ENCODE results near the gene PRR5L.
A peak's percentile ranks its signal among the peaks of the same experiment; 100 is the strongest.

Gene PRR5L

DNA sequence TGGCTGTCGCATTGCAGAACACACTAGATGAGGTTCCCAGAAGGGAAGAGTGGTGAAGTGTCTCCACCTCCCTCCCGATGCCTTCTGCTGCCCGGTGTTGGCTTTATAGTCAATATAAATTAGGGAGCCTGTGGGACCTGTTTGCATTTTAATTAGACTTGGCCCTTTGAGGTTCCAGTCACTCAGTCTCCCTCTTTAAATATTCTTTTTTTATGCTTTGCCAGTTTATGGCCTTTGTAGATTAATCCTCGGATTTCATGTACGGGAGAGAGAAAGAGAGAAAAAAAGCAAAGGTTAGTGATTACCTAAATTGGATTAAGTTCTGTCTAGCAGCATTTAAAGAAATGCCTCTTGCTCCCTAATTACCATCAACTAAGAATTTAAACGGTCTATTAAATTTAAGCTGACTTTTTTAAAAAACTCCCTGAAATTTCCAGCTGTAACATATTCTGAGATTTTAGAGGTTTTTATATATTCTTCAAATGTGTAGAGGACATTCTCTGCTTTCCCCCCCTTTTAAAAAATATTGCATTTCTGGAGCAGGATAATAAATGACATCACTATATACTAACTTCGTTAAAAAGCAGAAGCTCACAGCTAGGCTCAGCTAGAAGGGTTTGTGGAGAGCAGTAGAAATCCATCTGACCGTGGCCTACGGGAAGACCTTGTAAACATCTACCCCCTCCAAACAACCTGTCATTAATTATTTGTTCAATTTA lies 84.4 kb downstream of the PRR5L start:
- no peak for DNase-seq

DNA sequence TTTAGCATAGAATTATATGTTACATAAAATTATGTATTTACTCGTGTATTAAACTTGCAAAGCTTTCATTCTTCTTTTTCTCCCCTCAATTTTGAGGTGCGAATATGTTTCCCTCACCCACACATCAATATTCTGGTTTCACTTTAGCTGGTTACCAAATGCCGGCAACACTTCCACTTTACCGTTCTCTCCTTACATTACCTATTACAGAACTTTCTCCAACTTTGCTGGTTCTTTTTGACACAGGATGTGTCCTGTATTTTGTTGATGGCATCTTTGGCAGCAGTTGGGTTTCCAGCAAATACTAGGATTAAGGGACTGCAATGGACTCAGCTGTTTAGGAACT lies 84.9 kb downstream of the PRR5L start:
- DNase-seq, result no peak

DNA sequence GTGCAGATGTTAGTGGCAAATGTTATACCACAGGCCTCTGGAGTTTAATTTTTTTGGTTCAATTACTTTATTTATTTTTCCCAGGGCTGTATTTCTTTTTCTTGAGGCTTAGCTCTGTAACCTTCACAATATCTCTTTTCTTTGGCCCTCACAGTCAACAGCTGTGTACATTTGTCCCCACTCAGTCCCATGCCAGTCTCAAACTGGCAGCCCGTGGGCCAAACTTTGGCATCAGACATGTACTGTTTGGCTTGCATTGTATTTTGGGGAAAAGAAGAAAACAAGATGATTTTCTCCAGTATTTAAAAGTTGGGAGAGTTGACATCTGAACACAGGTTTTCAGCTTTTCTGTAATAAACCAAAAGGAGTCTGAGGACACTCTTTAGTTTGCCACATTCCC lies 87.1 kb downstream of the PRR5L start:
- no peak for DNase-seq

DNA sequence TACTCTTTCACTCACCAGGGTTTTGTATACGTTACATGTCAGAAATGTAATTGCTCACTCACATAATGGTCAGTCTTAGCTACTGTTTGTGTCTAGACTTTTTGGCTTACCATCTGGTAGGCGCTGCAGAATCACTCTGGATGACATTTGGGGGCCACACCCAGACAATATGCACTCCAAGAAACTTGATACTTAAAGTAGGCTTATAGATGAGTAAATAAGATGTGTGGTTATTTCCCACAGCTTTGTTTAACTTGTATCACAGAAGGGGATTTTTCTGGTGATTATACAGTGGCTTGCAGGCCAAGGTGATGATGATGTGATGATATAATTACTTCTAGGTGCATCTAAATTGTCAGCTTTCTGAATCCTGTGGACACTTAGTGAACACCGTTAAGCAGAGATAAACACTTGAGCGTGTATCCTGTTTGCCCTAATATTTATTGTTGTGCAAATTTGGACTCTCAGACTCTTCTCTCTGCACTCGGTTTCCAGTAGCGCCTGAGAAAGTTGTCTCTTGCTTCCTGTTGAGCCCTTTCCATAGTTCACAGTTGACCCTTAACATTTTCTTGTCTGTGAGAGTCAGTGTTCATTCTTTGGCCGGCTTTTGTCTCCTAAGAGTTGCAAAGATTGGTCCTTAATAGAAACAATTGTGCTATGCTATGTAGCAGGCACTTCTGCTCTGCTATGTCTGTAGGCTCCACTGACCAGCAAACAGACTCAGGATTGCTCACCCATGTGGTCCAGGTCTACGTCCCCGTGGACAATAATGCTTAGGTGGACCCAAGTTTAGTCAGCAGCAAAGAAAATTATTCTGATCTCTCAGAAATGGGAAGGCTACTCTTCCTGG lies 89.3 kb downstream of the PRR5L start:
- DNase-seq, result peak; percentile 80

DNA sequence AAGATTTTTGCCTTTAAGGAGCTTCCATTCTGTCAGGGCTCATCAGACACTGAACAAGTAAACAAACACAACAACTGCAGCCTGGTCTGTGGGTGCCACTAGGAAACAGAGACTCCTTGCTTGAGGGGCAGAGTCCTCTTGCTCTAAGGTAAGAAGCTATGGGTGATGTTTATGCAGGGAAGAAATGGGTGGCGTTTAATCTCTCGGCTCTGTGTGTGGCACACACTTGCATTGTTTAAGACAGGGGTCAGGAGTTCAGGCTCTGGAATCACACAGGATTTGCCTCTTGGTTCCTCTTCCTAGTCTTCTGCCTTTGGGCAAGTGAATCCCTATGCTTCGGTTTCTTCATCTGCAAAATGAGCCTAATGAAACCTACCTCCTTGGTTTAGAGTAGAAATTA lies 90.3 kb downstream of the PRR5L start:
- DNase-seq, result no peak

DNA sequence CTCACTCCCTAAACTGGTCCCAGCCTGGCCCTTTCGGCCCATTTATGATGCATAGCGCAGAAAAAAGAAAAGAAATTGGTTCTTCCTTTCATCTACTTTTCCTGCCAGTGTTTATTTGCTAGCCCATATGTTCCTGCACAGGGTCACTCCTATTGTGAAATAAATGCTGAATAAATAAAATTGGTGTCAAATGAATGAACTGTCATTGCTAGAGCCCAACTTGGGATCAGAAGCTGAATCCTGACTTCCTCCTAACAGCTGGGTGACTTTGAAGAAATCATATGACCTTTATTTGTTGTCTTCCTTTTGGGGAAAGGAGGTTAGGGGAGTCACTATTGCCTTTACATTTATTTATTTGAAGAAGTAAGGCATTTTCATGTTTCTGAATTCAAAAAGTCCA lies 92.0 kb downstream of the PRR5L start:
- DNase-seq, result no peak

DNA sequence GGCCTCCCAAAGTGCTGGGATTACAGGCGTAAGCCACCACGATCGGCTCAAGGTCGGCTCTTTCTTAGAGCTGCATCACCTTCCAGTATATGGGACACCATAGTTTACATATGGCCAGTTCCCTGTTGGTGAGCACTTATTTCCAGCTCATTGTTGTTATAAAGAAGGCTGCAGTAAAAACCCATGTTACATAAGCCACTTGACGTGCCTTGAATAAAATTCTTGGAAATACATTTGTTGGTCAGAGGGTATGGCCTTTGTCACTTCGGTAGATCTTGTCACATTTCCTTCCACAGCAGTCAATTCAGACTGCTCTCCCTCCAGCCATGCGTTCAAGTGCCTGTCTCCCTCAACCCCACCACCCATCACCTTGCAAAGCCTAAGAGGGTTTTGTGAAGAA lies 92.9 kb downstream of the PRR5L start:
- no peak for DNase-seq

DNA sequence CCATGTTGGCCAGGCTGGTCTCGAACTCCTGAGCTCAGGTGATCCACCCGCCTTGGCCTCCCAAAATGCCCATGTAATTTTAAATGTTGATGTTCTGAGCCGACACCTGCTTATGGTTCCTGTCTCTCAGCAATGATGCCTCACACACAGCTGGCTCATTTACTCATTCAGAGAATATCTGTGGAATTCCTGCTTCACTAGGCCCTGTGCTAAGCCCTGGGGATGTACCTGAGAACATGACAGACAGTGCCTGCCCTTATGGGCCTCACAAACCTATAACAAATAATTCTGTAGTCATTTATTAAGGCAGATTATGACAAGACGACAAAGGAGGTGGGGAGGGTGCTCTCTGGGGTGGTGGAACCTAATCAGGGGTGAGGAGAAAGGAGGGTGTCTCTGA lies 93.7 kb downstream of the PRR5L start:
- no peak for DNase-seq

DNA sequence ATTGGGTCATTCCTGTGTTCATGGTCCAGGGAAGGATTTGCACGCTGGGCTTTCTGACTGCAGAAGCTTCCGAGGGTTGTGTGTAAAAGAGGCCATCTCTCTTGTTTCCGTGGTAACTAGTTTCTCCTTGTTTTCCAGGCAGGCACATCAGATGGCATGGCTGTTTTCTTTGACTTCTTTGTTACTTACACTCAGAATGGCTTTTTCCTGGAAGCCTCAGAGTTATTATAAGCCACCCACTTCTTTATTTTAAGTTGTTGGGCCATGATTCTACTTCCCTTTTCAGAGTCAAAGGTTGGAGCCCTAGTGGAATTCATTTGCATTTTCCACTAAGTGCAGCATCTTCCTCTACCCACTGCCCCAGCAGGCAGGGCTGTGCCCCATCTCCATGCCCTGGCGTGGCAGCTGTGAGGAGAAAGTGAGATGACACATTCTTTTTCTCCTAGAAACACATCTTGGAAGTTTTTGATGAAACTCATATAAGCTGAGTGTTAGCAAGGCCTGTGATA lies 94.9 kb downstream of the PRR5L start:
- no peak for DNase-seq

DNA sequence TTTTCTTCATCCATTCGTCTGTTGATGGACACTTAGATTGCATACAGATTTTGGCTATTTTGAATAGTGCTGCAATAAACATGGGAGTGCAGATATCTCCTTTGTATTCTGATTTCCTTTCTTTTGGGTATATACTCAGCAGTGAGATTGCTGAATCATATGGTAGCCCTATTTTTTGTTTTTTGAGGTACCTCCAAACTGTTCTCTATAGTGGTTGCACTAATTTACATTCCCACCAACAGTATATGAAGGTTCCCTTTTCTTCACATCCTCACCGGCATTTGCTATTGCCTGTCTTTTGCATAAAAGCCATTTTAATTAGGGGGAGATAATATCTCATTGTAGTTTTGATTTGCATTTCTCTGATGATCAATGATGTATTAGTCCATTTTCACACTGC lies 96.1 kb downstream of the PRR5L start:
- DNase-seq, result no peak

DNA sequence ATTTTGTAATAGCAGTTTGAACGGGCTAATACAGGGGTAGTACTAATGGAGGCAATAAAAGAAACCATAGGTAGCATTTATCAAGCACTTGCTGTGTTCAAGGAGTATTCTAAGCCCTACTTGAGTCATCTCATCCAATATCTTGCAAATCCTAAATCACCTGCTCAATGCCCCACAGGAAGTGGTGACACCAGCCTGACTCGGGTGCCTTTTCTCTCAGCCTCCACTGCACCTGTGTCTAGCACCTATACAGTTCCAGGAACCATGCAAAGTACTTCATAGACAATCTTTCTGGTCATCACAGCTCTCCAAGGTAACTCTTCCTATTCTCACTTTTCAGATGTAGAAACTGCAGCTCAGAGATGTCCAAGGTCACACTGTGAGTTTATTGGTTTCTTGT lies 98.0 kb downstream of the PRR5L start:
- DNase-seq, result no peak

DNA sequence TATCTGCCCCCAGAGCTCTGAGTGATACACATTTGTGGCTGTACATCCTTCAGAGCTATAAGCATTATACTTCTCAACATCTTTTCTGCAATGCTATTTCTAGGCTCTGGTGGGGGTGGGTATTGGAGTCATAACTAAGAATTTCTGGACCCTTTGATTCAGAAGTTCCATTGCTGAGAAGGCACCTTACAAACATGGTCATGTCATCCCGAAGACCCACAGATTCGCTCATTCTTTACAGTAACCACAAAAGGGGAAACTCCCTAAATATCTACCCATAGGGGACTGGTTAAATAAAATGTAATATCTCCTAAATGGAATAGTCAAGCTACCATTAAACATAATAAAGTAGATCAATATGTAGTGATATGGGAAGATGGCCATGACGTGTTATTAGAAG lies 98.8 kb downstream of the PRR5L start:
- DNase-seq, result no peak

DNA sequence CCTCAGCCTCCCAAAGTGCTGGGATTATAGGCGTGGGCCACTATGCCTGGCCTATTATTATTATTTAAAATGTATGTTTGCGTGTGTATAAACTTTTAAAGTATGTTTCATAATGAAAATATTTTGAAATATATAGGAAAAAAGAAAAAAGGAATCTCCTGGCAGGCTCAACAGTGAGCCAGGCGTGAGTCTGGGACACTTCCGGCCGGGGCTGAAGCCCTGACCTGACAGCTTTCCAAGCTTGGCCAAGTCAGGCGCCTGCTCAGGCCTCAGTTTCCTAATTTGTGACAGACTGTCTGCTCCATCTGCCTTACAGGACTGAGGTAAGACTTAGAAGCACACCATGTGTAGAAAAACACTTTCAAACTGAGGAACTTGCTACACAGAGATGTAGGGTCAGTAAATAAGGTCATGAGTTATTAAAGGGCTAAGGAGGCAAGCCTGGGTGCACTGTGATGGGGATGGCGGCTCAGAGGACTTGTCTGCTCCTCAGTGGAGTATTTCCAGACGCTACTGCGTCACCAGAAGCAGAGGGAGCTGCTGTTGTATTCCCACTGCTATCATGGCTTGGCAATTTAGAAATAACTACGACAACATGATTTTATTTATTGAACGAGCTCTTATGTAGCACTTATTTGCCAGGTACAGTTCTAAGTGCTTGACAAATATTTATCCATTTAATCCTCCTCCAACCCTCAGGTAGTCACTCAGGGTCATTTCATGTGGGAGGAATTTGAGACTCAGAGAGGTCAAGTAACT lies 100.1 kb downstream of the PRR5L start:
- DNase-seq, result no peak

DNA sequence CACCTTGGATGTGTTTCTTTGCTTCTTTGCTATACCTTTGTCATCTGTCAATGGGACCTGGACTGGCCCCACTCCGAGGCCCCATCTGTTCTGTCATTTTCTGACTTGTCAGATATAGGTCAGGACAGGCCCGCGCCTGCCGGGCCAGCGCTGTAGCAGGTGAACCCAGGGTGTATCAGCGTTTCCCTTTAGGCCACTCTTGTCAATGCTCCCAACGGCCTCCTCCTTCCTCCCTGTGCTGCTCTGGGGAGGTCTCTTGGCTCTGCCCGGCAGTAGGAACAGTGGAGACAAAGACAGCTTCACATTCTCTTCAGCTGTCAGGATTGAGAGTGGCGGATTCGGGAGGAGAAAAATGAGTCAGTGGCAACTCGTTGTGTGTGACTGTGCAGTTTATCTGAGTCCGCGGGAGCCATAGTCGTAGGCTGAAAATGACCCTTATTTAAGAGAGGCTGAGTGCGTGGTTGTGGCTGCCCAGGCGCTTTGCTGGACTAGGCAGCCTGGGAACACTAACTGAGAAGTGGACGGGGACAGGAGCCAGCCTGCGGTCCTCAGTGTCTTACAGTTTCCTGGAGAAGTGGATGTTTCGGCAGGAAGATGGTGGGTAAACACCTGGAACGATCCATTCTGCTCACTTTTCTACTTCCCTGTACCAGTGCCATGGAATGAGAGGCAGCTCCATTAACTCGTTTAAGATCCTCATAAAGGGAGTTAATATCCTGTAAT lies 102.3 kb downstream of the PRR5L start:
- peak; percentile 94 for DNase-seq

DNA sequence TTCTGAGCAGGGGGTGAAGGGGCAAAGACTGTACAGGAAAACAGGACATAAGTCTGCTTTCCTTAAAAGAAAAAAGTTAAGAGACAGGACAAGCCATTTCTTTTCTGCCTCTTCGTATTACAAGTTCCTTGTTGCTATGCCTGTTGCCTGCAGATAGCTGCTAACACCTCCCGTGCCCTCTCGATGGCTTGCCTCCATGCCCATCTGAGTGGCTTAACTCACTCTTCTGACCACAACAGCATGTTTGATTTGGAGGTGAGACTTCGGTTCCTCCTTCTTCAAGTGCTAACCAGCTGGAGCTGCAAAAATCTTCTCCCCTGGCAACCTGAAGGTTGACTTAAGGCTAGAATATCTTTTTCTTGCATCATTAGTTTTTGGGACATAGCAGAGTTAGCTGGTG lies 103.1 kb downstream of the PRR5L start:
- DNase-seq, result no peak

DNA sequence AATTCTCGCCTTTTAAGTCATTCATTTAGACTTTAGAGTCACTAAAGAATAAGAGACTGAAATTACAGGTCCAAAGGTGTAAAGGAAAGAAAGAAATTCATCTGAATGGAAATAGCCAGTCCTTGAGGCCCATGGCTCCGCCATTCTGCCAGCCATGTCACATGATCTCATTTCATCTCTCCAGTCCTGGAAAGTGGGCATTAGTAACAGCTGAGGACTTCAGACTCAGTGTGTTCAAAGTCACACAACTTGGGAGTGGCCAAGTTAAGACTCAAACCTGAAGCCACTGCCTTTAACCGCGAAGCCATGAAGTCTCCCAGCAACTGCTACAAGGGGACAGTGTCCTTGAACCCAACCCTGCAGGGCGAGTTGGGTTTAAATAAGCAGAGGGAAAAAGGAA lies 103.7 kb downstream of the PRR5L start:
- DNase-seq, result no peak

DNA sequence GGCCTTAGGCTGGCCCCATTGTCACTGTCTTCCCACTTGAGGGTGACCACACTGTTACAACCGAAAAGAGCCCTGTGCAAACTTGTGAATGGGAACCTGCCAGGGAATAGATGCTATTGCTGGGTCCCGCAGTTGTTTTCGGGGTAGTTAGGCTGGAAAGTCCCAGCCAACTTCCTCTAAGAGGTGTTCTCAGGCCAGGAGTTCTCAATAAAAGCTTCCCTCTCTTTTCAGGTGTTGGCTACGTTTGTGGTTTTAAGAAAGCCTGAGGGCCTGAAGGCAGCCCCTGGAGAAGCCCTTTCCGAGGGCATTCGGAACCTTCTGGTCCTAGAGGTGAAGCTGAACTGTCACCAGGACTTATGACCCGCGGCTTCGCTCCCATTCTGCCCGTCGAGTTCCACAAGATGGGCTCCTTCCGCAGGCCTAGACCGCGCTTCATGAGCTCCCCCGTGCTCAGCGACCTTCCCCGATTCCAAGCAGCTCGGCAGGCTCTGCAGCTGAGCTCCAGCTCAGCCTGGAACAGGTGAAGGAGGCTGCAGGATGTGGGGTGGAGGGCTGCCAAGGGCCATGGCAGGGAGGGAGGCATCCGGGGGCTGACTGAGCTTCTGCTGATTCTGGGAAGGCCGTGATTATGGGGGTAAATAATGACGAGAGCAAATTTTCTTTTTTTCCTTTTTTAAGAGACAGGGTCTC lies 104.8 kb downstream of the PRR5L start:
- no peak for DNase-seq

DNA sequence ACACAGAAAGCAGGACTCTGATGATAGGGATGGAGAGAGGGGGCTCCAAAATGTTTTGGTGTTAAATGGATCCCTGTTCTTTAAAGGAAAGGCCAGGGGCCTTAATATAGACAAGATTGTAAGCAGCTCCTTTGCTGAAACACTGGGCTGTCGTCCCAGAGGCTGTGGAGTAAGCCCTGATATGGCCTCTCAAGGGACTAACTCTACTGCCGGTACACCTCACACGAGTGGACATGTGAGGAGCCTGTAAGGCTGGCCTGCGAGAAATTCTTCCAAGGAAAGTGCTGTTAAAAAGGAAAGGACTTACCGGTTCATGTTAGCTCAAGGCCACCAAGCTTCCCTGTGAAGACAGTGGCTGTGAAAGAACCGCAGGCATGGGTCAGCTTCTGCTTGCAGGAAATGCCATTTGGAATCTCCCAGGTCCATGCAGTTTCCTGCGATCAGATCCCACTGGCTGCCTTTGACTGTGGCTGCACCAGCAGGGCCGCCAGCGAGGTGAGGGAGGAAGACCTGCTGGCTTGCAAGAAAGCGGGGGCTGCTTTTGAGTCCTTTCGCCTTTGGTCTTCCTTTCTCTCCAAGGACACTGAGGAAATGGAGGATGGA lies 106.6 kb downstream of the PRR5L start:
- no peak for DNase-seq

DNA sequence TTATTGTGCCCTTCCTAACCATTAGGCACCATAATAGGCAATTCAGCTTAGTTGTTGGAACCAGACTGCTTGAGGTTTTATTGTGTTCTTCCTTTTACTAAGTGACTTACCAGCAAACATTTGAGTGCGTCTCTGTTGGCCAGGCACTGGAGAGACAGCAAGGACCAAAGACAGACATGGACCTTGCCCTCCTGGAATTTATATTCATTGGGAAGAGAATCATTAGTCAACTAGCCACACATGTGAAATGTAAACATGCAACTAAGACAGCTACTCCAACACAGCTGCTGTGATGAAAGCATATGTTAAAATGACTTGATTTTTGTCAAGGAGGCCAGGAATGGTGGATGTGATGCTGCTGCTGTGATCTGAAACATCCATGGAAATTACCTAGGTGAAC lies 107.6 kb downstream of the PRR5L start:
- no peak for DNase-seq

DNA sequence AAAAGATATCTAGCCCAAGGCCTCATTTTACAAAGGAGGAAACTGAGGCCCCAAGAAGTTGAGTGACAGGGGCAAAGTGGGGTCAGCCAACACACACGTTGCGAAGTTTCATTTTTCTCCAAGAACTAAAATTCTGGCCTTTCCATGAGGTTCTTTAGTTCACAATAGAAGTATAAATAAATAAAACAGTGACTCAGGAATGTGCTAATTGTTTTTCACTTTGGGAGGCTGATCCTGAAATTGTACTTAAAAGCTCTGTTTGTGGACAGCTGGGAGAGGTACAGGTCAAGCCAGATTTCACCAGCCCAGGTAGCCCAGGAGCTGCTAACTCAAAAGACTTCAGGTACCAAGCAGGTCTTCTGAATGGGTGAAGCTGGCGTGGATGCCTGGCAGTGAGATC lies 108.7 kb downstream of the PRR5L start:
- DNase-seq, result no peak

DNA sequence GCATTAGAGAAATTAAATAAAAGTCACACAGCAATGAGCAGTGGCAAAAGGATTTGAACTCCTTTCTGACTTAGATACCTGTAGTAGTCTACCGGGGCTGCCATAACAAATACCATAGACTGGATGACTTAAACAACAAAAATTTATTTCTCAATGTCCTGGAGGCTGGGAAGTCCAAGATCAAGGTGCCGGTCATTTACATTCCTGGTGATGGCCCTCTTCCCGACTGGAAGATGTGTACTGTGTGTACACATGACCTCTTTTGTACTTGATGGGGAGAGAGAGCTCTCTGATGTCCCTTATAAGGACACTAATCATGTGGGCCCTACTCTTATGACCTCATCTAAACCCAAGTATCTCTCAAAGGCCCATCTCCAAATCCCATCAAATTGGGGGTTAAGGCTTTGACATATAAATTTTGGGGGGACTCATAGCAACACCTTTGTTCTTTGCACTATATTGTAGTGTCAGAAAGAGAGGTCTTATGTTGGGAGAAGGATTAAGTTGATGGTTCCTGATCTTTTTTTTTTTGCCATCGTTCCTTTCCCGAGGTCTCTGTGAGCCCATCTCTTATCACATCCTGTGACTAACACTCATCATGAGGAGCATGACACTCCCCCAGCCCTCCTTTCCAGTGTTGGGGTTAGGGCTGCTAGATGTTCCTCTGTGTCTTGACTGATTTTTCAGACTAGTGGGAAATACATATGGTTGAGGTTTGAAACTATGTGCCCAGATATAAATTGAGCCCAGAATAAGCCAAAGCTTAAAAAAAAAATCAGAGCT lies 109.7 kb downstream of the PRR5L start:
- no peak for DNase-seq

All from NCI-H2171 (cell line).